OCI-LY1 (cell line): ENCODE data around the gene ADAMTS12.

ENCODE experiments used
- EZH2 ChIP-seq: fragments of 200-600 bp; sonication (generic), shearing (Covaris generic); IDR thresholded peaks from 2 replicates; pipeline ENCODE4 v1.8.0; 2017; ENCODE audit warnings: borderline replicate concordance, mixed run types, mild to moderate bottlenecking, antibody characterized with exemption, low read length, moderate library complexity, mixed read lengths
- TF ChIP-seq, protein P1 (sequence below): fragments of 200-600 bp; sonication (generic), shearing (Covaris generic); IDR thresholded peaks from 2 replicates; pipeline ENCODE4 v1.5.1; 2017; ENCODE audit warnings: mild to moderate bottlenecking, antibody characterized with exemption, low read length, moderate library complexity, mixed read lengths

DNA sequence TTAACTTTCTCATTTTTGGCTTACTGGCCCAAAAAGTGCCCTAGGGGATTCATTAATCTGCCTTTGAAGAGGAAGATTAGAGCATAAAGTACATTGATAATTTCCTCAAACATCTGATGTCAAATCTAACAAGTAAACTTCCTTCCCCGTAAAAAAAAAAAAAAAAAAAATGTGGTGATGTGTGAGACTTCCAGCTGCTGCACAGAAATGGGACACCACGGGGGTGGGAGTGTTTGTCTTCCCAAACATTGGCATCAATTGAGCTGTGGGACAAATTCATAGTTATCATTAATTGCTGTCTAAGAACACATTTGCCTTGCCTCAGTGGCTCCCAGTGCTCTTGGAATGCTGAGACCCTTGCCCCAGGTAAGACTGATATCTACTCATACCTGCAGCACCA, 149.6 kb downstream of the ADAMTS12 start:
- TF ChIP-seq, protein P1, sequence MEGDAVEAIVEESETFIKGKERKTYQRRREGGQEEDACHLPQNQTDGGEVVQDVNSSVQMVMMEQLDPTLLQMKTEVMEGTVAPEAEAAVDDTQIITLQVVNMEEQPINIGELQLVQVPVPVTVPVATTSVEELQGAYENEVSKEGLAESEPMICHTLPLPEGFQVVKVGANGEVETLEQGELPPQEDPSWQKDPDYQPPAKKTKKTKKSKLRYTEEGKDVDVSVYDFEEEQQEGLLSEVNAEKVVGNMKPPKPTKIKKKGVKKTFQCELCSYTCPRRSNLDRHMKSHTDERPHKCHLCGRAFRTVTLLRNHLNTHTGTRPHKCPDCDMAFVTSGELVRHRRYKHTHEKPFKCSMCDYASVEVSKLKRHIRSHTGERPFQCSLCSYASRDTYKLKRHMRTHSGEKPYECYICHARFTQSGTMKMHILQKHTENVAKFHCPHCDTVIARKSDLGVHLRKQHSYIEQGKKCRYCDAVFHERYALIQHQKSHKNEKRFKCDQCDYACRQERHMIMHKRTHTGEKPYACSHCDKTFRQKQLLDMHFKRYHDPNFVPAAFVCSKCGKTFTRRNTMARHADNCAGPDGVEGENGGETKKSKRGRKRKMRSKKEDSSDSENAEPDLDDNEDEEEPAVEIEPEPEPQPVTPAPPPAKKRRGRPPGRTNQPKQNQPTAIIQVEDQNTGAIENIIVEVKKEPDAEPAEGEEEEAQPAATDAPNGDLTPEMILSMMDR: no peak
- TF ChIP-seq EZH2: no peak
